RWPE2 (cell line): Measurements from ENCODE around the gene UPB1.
A peak's percentile ranks its signal among the peaks of the same experiment; 100 is the strongest.

Experiments used
- ATAC-seq: fragments of 200-7000 bp; cut with Tn5 transposase; 3 replicates; pipeline ENCODE4 v1.9.1; 2021; ENCODE audit warnings: low read depth
- DNase-seq: peaks from one replicate; pipeline ENCODE4 v3.0.0-alpha.2; 2020; ENCODE audit warnings: low spot score
- H3K27ac ChIP-seq: fragments of 450-650 bp; 2 replicates; pipeline ENCODE4 v1.5.1; 2017; ENCODE audit warnings: mild to moderate bottlenecking; ENCODE audit not compliant: poor library complexity, severe bottlenecking
- H3K27me3 ChIP-seq: fragments of 250-450 bp; sonication (Bioruptor Pico); 2 replicates; pipeline ENCODE4 v1.5.1; 2021; ENCODE audit warnings: mild to moderate bottlenecking, moderate library complexity; ENCODE audit not compliant: insufficient read depth, poor library complexity, severe bottlenecking
- H3K36me3 ChIP-seq: fragments of 250-450 bp; sonication (Bioruptor Pico); 2 replicates; pipeline ENCODE4 v1.5.1; 2020; ENCODE audit warnings: low read depth, mild to moderate bottlenecking, moderate library complexity
- H3K4me1 ChIP-seq: fragments of 250-450 bp; sonication (Bioruptor Pico); 2 replicates; pipeline ENCODE4 v1.5.1; 2021; ENCODE audit warnings: mild to moderate bottlenecking, moderate library complexity; ENCODE audit not compliant: insufficient read depth, poor library complexity, severe bottlenecking
- H3K4me3 ChIP-seq: fragments of 250-450 bp; sonication (Bioruptor Pico); 2 replicates; pipeline ENCODE4 v1.5.1; 2021; ENCODE audit warnings: mild to moderate bottlenecking, moderate library complexity; ENCODE audit not compliant: severe bottlenecking
- H3K9me3 ChIP-seq: fragments of 250-450 bp; sonication (Bioruptor Pico); 2 replicates; pipeline ENCODE4 v1.5.1; 2021; ENCODE audit warnings: mild to moderate bottlenecking, moderate library complexity; ENCODE audit not compliant: severe bottlenecking
- TF ChIP-seq, protein P1 (sequence below): fragments of 450-650 bp; IDR thresholded peaks from one replicate; pipeline ENCODE4 v1.5.1; 2017; ENCODE audit warnings: mild to moderate bottlenecking, moderate library complexity; ENCODE audit not compliant: poor library complexity, severe bottlenecking

UPB1 gene

DNA sequence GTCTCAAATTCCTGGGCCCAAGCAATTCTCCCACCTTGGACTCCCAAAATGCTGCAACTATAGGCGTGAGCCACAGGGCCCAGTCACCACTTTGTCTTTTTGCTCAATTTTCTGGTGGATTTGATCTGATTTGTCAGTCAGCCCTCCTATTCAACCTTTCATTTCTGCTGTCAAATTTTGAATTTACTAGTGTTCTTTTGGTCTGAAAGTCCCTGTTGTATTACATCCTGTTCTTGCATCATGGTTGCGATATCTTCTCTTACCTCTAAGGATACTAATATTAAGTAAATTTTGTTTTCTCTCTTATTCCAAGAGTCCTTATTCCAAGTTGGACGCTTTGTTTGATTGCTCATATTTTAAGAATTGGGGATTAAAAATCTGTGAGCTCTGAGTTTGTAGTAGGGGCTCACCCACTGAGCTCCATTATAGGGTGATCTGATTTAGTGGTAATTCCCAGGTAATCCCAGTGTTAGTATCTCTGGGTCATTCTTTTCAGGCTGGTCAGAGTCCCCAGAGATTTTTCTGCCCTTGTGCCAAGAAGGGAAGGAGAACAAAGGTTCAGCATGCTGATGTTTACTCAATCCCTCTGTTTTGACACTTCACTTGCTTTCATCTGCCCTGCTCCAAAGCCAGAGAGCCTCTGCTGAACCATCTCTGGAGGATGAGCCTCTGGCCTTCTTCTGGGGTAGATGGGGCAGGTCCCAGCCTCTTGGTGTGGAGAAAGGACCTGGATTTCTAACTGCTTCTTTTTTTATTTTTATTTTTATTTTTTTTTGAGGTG lies 10.0 kb downstream of the UPB1 start:
- no peak overlapping the region for H3K27ac ChIP-seq
- H3K9me3 ChIP-seq, result no peaks in the 10 kb centered on the region
- H3K27me3 ChIP-seq, result no peaks in the 10 kb centered on the region
- no peak for ATAC-seq
- DNase-seq, result no peak
- H3K36me3 ChIP-seq, result no peaks in the 10 kb centered on the region
- TF ChIP-seq, protein P1, sequence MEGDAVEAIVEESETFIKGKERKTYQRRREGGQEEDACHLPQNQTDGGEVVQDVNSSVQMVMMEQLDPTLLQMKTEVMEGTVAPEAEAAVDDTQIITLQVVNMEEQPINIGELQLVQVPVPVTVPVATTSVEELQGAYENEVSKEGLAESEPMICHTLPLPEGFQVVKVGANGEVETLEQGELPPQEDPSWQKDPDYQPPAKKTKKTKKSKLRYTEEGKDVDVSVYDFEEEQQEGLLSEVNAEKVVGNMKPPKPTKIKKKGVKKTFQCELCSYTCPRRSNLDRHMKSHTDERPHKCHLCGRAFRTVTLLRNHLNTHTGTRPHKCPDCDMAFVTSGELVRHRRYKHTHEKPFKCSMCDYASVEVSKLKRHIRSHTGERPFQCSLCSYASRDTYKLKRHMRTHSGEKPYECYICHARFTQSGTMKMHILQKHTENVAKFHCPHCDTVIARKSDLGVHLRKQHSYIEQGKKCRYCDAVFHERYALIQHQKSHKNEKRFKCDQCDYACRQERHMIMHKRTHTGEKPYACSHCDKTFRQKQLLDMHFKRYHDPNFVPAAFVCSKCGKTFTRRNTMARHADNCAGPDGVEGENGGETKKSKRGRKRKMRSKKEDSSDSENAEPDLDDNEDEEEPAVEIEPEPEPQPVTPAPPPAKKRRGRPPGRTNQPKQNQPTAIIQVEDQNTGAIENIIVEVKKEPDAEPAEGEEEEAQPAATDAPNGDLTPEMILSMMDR, result no peak
- no peak overlapping the region for H3K4me3 ChIP-seq
- H3K4me1 ChIP-seq, result peaks cover 6% of the 10 kb centered on the region

DNA sequence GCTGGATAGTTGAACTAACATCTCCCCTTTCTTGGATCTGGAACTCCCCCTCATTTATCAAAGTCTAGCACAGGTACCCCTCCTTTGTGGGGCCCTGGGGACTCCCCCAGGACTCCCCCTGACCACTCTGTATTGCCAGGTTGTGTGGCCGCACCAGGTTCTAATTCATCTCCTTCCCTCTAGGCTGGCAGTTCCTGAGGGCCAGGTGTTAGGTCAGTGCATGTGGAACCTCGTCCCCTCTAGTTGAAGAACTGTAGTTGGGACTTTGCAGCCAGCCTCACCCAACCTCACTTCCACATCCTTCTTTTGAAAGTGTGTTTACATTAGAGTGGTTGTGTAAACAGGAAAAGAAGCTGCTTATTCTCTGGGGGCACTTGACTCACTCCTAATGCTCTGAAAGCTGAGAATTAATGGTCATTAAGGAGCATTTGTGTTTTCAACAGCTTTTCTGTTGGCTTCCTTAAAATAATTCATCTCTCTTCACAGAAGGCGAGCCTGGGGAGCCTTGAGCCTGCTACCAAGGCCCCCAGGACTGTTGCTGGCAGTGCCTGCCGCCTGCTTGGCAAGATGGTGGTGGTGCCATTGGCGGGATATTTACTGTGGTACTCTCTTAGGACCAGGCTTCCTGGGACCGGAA lies 11.8 kb downstream of the UPB1 start:
- peak; percentile 62; the same call in 2 of the 3 replicates for ATAC-seq
- H3K27ac ChIP-seq, result no peak overlapping the region

DNA sequence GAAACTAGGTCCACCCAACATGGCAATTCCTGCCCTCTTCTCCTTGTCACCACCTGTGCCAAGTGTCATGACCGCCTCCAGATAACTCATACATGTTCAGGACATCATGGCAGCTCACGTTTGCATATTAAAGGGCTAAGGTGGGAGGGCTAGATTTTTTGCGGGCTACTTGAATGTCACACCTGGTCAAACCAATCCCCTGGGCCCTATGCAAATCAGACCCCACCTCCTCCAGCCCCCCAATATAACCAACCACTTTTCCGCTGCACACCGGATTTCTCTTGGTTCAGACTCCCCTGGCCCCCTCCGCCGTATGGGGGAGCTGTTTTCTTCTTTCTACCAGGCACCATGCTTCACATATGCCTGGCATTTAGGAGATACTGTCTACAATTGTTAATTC lies 12.6 kb downstream of the UPB1 start:
- no peaks in the 10 kb centered on the region for H3K27me3 ChIP-seq
- TF ChIP-seq, protein P1, result no peak
- ATAC-seq, result no peak
- peaks cover 6% of the 10 kb centered on the region for H3K4me1 ChIP-seq
- DNase-seq, result no peak
- H3K36me3 ChIP-seq, result no peaks in the 10 kb centered on the region
- H3K9me3 ChIP-seq, result no peaks in the 10 kb centered on the region
- H3K27ac ChIP-seq, result no peak overlapping the region
- H3K4me3 ChIP-seq, result no peak overlapping the region

More for the DNA sequence above, 11.8 kb downstream of the UPB1 start:
- TF ChIP-seq, protein P1, result no peak
- Histone ChIP-seq H3K4me1 (peaks cover 6% of the 10 kb centered on the region), H3K9me3 (no peaks in the 10 kb centered on the region), H3K4me3 (no peak overlapping the region), H3K27me3 (no peaks in the 10 kb centered on the region), H3K36me3 (no peaks in the 10 kb centered on the region)
- no peak for DNase-seq

DNA sequence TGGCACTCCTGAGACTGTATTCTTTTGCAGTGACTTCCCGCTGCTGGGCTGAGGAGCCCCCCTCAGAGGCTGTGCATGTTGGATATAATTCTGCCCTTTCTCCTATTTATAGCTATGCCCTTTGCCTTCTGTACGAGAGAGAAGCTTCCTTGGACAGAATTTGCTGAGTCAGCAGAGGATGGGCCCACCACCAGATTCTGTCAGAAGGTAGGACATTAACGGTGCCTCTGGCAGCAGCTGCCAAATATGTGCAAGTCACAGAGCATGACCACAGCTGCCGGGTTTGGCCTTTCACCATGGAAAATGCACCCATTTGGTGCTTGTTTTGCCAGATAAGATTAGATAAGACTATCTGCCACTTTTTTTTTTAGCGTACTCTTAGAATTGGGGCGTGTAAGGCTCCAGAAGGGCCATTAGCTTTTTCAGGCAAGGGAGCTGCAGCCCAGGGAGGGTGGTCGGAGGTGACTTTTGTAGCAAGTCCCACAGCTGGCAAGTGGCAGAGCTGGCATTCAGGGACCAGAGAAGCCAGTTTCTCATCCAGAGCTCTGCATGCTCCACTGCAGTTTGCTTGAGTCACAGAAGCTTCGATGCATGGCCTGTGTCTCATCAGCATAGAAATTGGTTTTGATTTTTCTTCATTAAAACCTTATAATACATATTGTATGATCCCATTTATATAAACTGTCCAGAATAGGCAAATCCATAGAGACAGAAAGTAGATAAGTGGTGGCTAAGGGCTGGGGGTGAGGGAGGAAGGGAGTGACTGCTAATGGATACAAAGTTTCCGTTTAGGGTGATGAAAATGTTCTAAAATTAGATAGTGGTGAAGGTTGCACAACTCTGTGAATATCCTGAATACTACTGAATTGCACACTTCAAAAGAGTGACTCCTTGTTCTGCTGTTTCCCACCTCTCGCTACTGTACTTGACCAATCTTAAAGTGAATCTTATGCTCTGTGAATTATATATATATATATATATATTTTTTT lies 15.8 kb downstream of the UPB1 start:
- ATAC-seq, result peak; percentile 58
- no peak for DNase-seq
- H3K9me3 ChIP-seq, result no peaks in the 10 kb centered on the region
- no peaks in the 10 kb centered on the region for H3K27me3 ChIP-seq
- peaks cover 6% of the 10 kb centered on the region for H3K4me1 ChIP-seq
- H3K36me3 ChIP-seq, result no peaks in the 10 kb centered on the region
- H3K4me3 ChIP-seq, result no peak overlapping the region
- H3K27ac ChIP-seq, result no peak overlapping the region
- TF ChIP-seq, protein P1, result no peak
